Embryonic facial prominence (tissue), 1 donor: Measurements from ENCODE around the gene PIEZO2.

ENCODE experiments used
- DNase-seq: peaks from one replicate; pipeline ENCODE4 v3.0.0-alpha.2; 2016; ENCODE audit errors: extremely low spot score

Gene PIEZO2

GRCh38 chr18:10791169-10791831 is 358.1 kb downstream of the PIEZO2 start:
- DNase-seq = no peak

GRCh38 chr18:10789180-10789579 is 360.2 kb downstream of the PIEZO2 start:
- no peak for DNase-seq

GRCh38 chr18:10787293-10787901 is 362.0 kb downstream of the PIEZO2 start:
- no peak for DNase-seq

GRCh38 chr18:10785798-10786197 is 363.6 kb downstream of the PIEZO2 start:
- DNase-seq = no peak

GRCh38 chr18:10784596-10785202 is 364.7 kb downstream of the PIEZO2 start:
- DNase-seq = no peak

- DNase-seq = no peak
These were observed 365.4 kb downstream of the PIEZO2 start for GRCh38 chr18:10783941-10784340.

GRCh38 chr18:10776493-10776892 is 372.9 kb downstream of the PIEZO2 start:
- no peak for DNase-seq

GRCh38 chr18:10775026-10775425 is 374.3 kb downstream of the PIEZO2 start:
- no peak for DNase-seq

- DNase-seq = no peak
These were observed 378.2 kb downstream of the PIEZO2 start for GRCh38 chr18:10771053-10771709.

GRCh38 chr18:10770264-10770663 is 379.1 kb downstream of the PIEZO2 start:
- DNase-seq = no peak

- no peak for DNase-seq
These were observed 381.1 kb downstream of the PIEZO2 start for GRCh38 chr18:10768221-10768620.

- no peak for DNase-seq
These were observed 381.7 kb downstream of the PIEZO2 start for GRCh38 chr18:10767658-10768057.

- no peak for DNase-seq
These were observed 388.4 kb downstream of the PIEZO2 start for GRCh38 chr18:10760986-10761385.

GRCh38 chr18:10759241-10759640 is 390.1 kb downstream of the PIEZO2 start:
- no peak for DNase-seq

GRCh38 chr18:10757946-10758345 is 391.4 kb downstream of the PIEZO2 start:
- DNase-seq = no peak

GRCh38 chr18:10757349-10757748 is 392.0 kb downstream of the PIEZO2 start:
- DNase-seq = no peak

GRCh38 chr18:10755855-10756254 is 393.5 kb downstream of the PIEZO2 start:
- DNase-seq = no peak

- no peak for DNase-seq
These were observed 395.2 kb downstream of the PIEZO2 start for GRCh38 chr18:10754128-10754527.

- DNase-seq = no peak
These were observed 397.0 kb downstream of the PIEZO2 start for GRCh38 chr18:10752382-10752781.

- DNase-seq = no peak
These were observed 397.7 kb downstream of the PIEZO2 start for GRCh38 chr18:10751653-10752052.

- no peak for DNase-seq
These were observed 399.0 kb downstream of the PIEZO2 start for GRCh38 chr18:10750191-10751035.

GRCh38 chr18:10748641-10749040 is 400.7 kb downstream of the PIEZO2 start:
- DNase-seq = no peak
